Gastrocnemius medialis (tissue), 4 donors: Measurements from ENCODE around the gene HMCN2.

ENCODE experiments used
- CTCF ChIP-seq, 5 experiments: fragments of 450-650 bp in 3 of 5; fragments of 200-600 bp in 2 of 5; sonication (generic) in 2 of 5; IDR thresholded peaks in 4 of 5; conservative IDR thresholded peaks in 1 of 5; 1 replicate in 4 of 5; 2 replicates in 1 of 5; pipeline ENCODE4 v1.5.1; 2016 to 2019; ENCODE audit warnings: antibody characterized with exemption in 5 of 5, mild to moderate bottlenecking in 3 of 5, moderate library complexity in 3 of 5
- POLR2A ChIP-seq, 2 donors: fragments of 450-650 bp; IDR thresholded peaks; one replicate each; pipeline ENCODE4 v1.6.1; 2017; ENCODE audit warnings: antibody characterized with exemption in 2 of 2, mild to moderate bottlenecking in 2 of 2, moderate library complexity in 2 of 2

GRCh38 chr9:130377612-130378011 lies 112.1 kb downstream of the HMCN2 start:
- no peak for TF ChIP-seq CTCF (IDR thresholded peaks at IDR 0.05 in 4 of 5, conservative IDR thresholded peaks at IDR 0.05 in 1 of 5)
- no peak for TF ChIP-seq POLR2A (IDR thresholded peaks at IDR 0.05)
